Spleen (tissue), 7 donors: ENCODE data around the gene MARK1.

Source experiments
- POLR2A ChIP-seq, 3 donors: fragments of 450-650 bp; IDR thresholded peaks; one replicate each; pipeline ENCODE4 v1.5.1; 2017; ENCODE audit warnings: antibody characterized with exemption in 3 of 3, mild to moderate bottlenecking in 1 of 3
- POLR2AphosphoS5 ChIP-seq, 3 donors: sonication (generic); formaldehyde crosslinking; IDR thresholded peaks; one replicate each; pipeline ENCODE4 v1.5.1; 2017; ENCODE audit warnings: antibody characterized with exemption in 3 of 3
- TF ChIP-seq, protein P1 (sequence below), 11 experiments: fragments of 200-600 bp in 7 of 11; fragments of 450-650 bp in 4 of 11; sonication (generic) in 4 of 11; IDR thresholded peaks in 8 of 11; conservative IDR thresholded peaks in 3 of 11; 1 replicate in 7 of 11; 2 replicates in 4 of 11; pipeline versions ENCODE4 v1.4.0 to v1.8.0; 2016 to 2021; ENCODE audit warnings: antibody characterized with exemption in 11 of 11, inconsistent platforms in 4 of 11, mild to moderate bottlenecking in 1 of 11
- donor health status: DM: no; HTN: no; CAD: no; lungs with moderate emphysema.
- donor health status: DM: no; HTN: no; CAD: no.
- donor health status: DM: no; HTN: no; CAD: no.

- TF ChIP-seq, protein P1, sequence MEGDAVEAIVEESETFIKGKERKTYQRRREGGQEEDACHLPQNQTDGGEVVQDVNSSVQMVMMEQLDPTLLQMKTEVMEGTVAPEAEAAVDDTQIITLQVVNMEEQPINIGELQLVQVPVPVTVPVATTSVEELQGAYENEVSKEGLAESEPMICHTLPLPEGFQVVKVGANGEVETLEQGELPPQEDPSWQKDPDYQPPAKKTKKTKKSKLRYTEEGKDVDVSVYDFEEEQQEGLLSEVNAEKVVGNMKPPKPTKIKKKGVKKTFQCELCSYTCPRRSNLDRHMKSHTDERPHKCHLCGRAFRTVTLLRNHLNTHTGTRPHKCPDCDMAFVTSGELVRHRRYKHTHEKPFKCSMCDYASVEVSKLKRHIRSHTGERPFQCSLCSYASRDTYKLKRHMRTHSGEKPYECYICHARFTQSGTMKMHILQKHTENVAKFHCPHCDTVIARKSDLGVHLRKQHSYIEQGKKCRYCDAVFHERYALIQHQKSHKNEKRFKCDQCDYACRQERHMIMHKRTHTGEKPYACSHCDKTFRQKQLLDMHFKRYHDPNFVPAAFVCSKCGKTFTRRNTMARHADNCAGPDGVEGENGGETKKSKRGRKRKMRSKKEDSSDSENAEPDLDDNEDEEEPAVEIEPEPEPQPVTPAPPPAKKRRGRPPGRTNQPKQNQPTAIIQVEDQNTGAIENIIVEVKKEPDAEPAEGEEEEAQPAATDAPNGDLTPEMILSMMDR (IDR thresholded peaks at IDR 0.05 in 8 of 11, conservative IDR thresholded peaks at IDR 0.05 in 3 of 11), result no peak
- TF ChIP-seq POLR2A (IDR thresholded peaks at IDR 0.05) (no peak), POLR2AphosphoS5 (IDR thresholded peaks at IDR 0.05) (no peak)
Measured at GRCh38 chr1:220682901-220683576, 155.1 kb downstream of the MARK1 start.
